Prostate gland (tissue), 2 donors: ENCODE data around the gene SH3PXD2A.

ENCODE experiments used
- POLR2A ChIP-seq: fragments of 450-650 bp; IDR thresholded peaks from one replicate; pipeline ENCODE4 v1.6.1; 2016; ENCODE audit warnings: antibody characterized with exemption, mild to moderate bottlenecking
- TF ChIP-seq, protein P1 (sequence below), 4 experiments: fragments of 200-600 bp in 2 of 4; fragments of 450-650 bp in 2 of 4; sonication (generic) in 2 of 4; IDR thresholded peaks; 1 replicate in 3 of 4; 2 replicates in 1 of 4; pipeline ENCODE4 v1.5.1; 2016 to 2019; ENCODE audit warnings: antibody characterized with exemption in 4 of 4, mild to moderate bottlenecking in 2 of 4, moderate library complexity in 2 of 4

DNA sequence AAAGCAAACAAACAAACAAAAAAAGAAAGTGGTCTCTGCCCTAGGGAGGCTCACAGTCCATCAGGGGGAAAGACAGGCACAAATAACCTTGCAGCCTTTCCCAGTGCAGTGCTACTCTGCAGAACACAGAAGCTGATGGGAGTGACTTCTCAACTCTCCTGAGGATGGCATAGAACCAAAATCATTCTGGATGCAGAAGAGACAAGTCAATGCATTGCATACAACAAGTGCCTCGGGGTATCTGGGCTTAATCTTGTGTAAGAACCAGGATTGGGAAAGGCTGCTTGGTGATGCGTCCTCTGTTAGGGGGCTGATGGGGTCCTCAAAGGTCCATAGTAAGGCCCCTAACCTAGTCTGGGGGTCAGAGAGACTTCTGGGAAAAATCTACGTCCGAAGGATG lies 293.0 kb downstream of the SH3PXD2A start:
- TF ChIP-seq, protein P1, sequence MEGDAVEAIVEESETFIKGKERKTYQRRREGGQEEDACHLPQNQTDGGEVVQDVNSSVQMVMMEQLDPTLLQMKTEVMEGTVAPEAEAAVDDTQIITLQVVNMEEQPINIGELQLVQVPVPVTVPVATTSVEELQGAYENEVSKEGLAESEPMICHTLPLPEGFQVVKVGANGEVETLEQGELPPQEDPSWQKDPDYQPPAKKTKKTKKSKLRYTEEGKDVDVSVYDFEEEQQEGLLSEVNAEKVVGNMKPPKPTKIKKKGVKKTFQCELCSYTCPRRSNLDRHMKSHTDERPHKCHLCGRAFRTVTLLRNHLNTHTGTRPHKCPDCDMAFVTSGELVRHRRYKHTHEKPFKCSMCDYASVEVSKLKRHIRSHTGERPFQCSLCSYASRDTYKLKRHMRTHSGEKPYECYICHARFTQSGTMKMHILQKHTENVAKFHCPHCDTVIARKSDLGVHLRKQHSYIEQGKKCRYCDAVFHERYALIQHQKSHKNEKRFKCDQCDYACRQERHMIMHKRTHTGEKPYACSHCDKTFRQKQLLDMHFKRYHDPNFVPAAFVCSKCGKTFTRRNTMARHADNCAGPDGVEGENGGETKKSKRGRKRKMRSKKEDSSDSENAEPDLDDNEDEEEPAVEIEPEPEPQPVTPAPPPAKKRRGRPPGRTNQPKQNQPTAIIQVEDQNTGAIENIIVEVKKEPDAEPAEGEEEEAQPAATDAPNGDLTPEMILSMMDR (IDR thresholded peaks at IDR 0.05): no peak
- TF ChIP-seq POLR2A: no peak
